H9 (cell line): ENCODE results near the gene ATP5MG. TPM values are rescaled to one million over a fixed set of nuclear protein-coding genes. Genes with fewer than 3 reads are reported as not detected.
A peak's percentile ranks its signal among the peaks of the same experiment; 100 is the strongest.

Experiments used
- DNase-seq: peaks from one replicate; pipeline ENCODE4 v3.0.0-alpha.2; 2017
- H2AFZ ChIP-seq: one replicate; pipeline ENCODE4 v1.6.1; 2013; ENCODE audit warnings: mild to moderate bottlenecking, low read length, control low read depth, moderate library complexity
- H2AK5ac ChIP-seq: 2 replicates; pipeline ENCODE4 v1.6.1; 2013; ENCODE audit warnings: low read length, control low read depth, mixed read lengths; ENCODE audit not compliant: insufficient read length
- H2BK120ac ChIP-seq: one replicate; pipeline ENCODE4 v1.6.1; 2013; ENCODE audit warnings: low read depth, mild to moderate bottlenecking, low read length, control low read depth, inconsistent platforms; ENCODE audit not compliant: poor library complexity, severe bottlenecking
- H2BK12ac ChIP-seq: 2 replicates; pipeline ENCODE4 v1.6.1; 2013; ENCODE audit warnings: low read length, control low read depth, mixed read lengths, low read depth; ENCODE audit not compliant: insufficient read length
- H2BK15ac ChIP-seq: 2 replicates; pipeline ENCODE4 v1.6.1; 2013; ENCODE audit warnings: low read depth, low read length, control low read depth
- H2BK20ac ChIP-seq: one replicate; pipeline ENCODE4 v1.6.1; 2013; ENCODE audit warnings: low read depth, mild to moderate bottlenecking, low read length, control low read depth, inconsistent platforms; ENCODE audit not compliant: poor library complexity, severe bottlenecking
- H2BK5ac ChIP-seq: 2 replicates; pipeline ENCODE4 v1.6.1; 2013; ENCODE audit warnings: low read length, control low read depth, mixed read lengths; ENCODE audit not compliant: insufficient read length
- H3K14ac ChIP-seq: 2 replicates; pipeline ENCODE4 v1.6.1; 2013; ENCODE audit warnings: low read length, control low read depth; ENCODE audit not compliant: insufficient read depth
- H3K18ac ChIP-seq: 2 replicates; pipeline ENCODE4 v1.6.1; 2013; ENCODE audit warnings: low read depth, mild to moderate bottlenecking, mixed read lengths, low read length, control low read depth; ENCODE audit not compliant: insufficient read length
- H3K23ac ChIP-seq: 2 replicates; pipeline ENCODE4 v1.6.1; 2013; ENCODE audit warnings: low read length, control low read depth, mixed read lengths, low read depth; ENCODE audit not compliant: insufficient read length
- H3K23me2 ChIP-seq: 2 replicates; pipeline ENCODE4 v1.6.1; 2013; ENCODE audit warnings: low read depth, mild to moderate bottlenecking, mixed read lengths, low read length, control low read depth; ENCODE audit not compliant: insufficient read length, poor library complexity, severe bottlenecking
- H3K27ac ChIP-seq: 2 replicates; pipeline ENCODE4 v1.5.1; 2013; ENCODE audit warnings: low read length, control low read depth, mixed read lengths, low read depth; ENCODE audit not compliant: insufficient read length
- H3K27me3 ChIP-seq: 2 replicates; pipeline ENCODE4 v1.6.1; 2013; ENCODE audit warnings: low read length, control low read depth, inconsistent platforms; ENCODE audit not compliant: insufficient read depth
- H3K4ac ChIP-seq: 2 replicates; pipeline ENCODE4 v1.6.1; 2013; ENCODE audit warnings: low read depth, mild to moderate bottlenecking, control low read depth, inconsistent platforms, low read length, moderate library complexity
- H3K4me1 ChIP-seq: 2 replicates; pipeline ENCODE4 v1.6.1; 2013; ENCODE audit warnings: low read length, control low read depth, inconsistent platforms; ENCODE audit not compliant: insufficient read depth
- H3K4me2 ChIP-seq: 2 replicates; pipeline ENCODE4 v1.6.1; 2013; ENCODE audit warnings: low read length, control low read depth, mixed read lengths; ENCODE audit not compliant: insufficient read length, insufficient read depth
- H3K56ac ChIP-seq: 2 replicates; pipeline ENCODE4 v1.6.1; 2013; ENCODE audit warnings: low read depth, mild to moderate bottlenecking, mixed read lengths, low read length, control low read depth; ENCODE audit not compliant: insufficient read length
- H3K79me1 ChIP-seq: 2 replicates; pipeline ENCODE4 v1.6.1; 2013; ENCODE audit warnings: low read depth, mild to moderate bottlenecking, moderate library complexity, low read length, control low read depth, inconsistent platforms; ENCODE audit not compliant: insufficient read depth, poor library complexity, severe bottlenecking
- H3K79me2 ChIP-seq: 2 replicates; pipeline ENCODE4 v1.6.1; 2013; ENCODE audit warnings: low read length, control low read depth, inconsistent platforms; ENCODE audit not compliant: insufficient read depth
- H3K9ac ChIP-seq: 2 replicates; pipeline ENCODE4 v1.6.1; 2013; ENCODE audit warnings: low read length, control low read depth, mixed read lengths; ENCODE audit not compliant: insufficient read length; ENCODE audit errors: extremely low read depth
- H3K9me3 ChIP-seq: one replicate; pipeline ENCODE4 v1.6.1; 2013; ENCODE audit warnings: low read depth, low read length, inconsistent platforms; ENCODE audit not compliant: control insufficient read depth
- H3T11ph ChIP-seq: one replicate; pipeline ENCODE4 v1.6.1; 2013; ENCODE audit warnings: mild to moderate bottlenecking, low read length, control low read depth, inconsistent platforms
- H4K20me1 ChIP-seq: one replicate; pipeline ENCODE4 v1.6.1; 2013; ENCODE audit not compliant: control insufficient read depth, insufficient read length, insufficient read depth
- H4K5ac ChIP-seq: 2 replicates; pipeline ENCODE4 v1.6.1; 2013; ENCODE audit warnings: low read depth, mild to moderate bottlenecking, mixed read lengths, low read length, control low read depth; ENCODE audit not compliant: insufficient read length
- H4K8ac ChIP-seq: replicated peaks from 2 replicates; pipeline ENCODE4 v1.6.1; 2013; ENCODE audit warnings: low read length, control low read depth, mixed read lengths, low read depth; ENCODE audit not compliant: insufficient read length
- H4K91ac ChIP-seq: 2 replicates; pipeline ENCODE4 v1.6.1; 2013; ENCODE audit warnings: low read depth, mild to moderate bottlenecking, moderate library complexity, mixed read lengths, low read length, control low read depth; ENCODE audit not compliant: insufficient read length
- H3K27ac Mint-ChIP-seq, 3 experiments: 2 replicates in 2 of 3; 3 replicates in 1 of 3; pipeline ENCODE4 v1.8.0; 2020 to 2021; ENCODE audit warnings: mixed read lengths in 3 of 3, mild to moderate bottlenecking in 1 of 3, moderate library complexity in 1 of 3
- H3K27me3 Mint-ChIP-seq: 2 replicates; pipeline ENCODE4 v1.8.0; 2021; ENCODE audit warnings: low read depth, mild to moderate bottlenecking, moderate library complexity, mixed read lengths
- H3K36me3 Mint-ChIP-seq, 3 experiments: 2 replicates in 2 of 3; 3 replicates in 1 of 3; pipeline ENCODE4 v1.8.0; 2020 to 2021; ENCODE audit warnings: low read depth in 3 of 3, mixed read lengths in 3 of 3; ENCODE audit not compliant: insufficient read depth in 1 of 3
- H3K4me1 Mint-ChIP-seq, 2 experiments: 2 replicates each; pipeline ENCODE4 v1.8.0; 2020; ENCODE audit warnings: mixed read lengths in 2 of 2
- H3K4me3 Mint-ChIP-seq, 2 experiments: 2 replicates in 1 of 2; 3 replicates in 1 of 2; pipeline ENCODE4 v1.8.0; 2020 to 2021; ENCODE audit warnings: mild to moderate bottlenecking in 2 of 2, mixed read lengths in 2 of 2, moderate library complexity in 1 of 2
- H3K9me3 Mint-ChIP-seq, 2 experiments: 2 replicates in 1 of 2; 3 replicates in 1 of 2; pipeline ENCODE4 v1.8.0; 2020; ENCODE audit warnings: mild to moderate bottlenecking in 2 of 2, mixed read lengths in 2 of 2, moderate library complexity in 1 of 2
- CTCF ChIP-seq: fragments of 200-600 bp; sonication (generic); conservative IDR thresholded peaks from 3 replicates; pipeline ENCODE4 v1.8.0; 2021; ENCODE audit warnings: antibody characterized with exemption, mild to moderate bottlenecking
- WGBS: extraction: QIAGEN DNeasy Blood & Tissue Kit; methylation state at CpG from one replicate; pipeline ENCODE4 v1.1.7; 2013; ENCODE audit warnings: missing lambda C conversion rate, low lambda C conversion rate, mixed read lengths; ENCODE audit not compliant: insufficient read length; ENCODE audit errors: extremely low coverage; 5-methylcytosine and 5-hydroxymethylcytosine counted together
- total RNA-seq: library from RNA; stranded (reverse); gene quantifications from 2 replicates; pipeline ENCODE4 v1.2.1, GENCODE V29; 2021

Gene ATP5MG
- total RNA-seq, 1 experiment from 2014 or later: 254 TPM

- H3K27ac ChIP-seq: no peak overlapping the region
- peaks cover 9% of the 10 kb centered on the region for H3K27me3 Mint-ChIP-seq
Measured at GRCh38 chr11:118438314-118438931, 37.0 kb downstream of the ATP5MG start.

More at GRCh38 chr11:118438314-118438931, 37.0 kb downstream of the ATP5MG start:
- Histone ChIP-seq H3K23me2 (peaks cover 34% of the 10 kb centered on the region), H3K9me3 (no peaks in the 10 kb centered on the region), H3K4ac (no peak overlapping the region), H3K27me3 (no peaks in the 10 kb centered on the region), H2BK12ac (no peak overlapping the region), H3K4me2 (peak overlapping the region; percentile 80), H4K8ac (no peak overlapping the region), H3K4me1 (peaks cover 4% of the 10 kb centered on the region; the same call in 1 of the 2 replicates), H2BK15ac (no peak overlapping the region), H3K79me1 (peaks cover 6% of the 10 kb centered on the region), H3K14ac (no peak overlapping the region), H2BK20ac (no peak overlapping the region), H3T11ph (no peak overlapping the region), H2AFZ (no peak overlapping the region), H3K56ac (no peak overlapping the region), H3K79me2 (peaks cover 39% of the 10 kb centered on the region; the same call in 1 of the 2 replicates), H2BK120ac (no peak overlapping the region), H4K5ac (no peak overlapping the region), H4K91ac (no peak overlapping the region), H3K18ac (no peak overlapping the region), H3K23ac (no peak overlapping the region), H2AK5ac (no peak overlapping the region), H4K20me1 (no peaks in the 10 kb centered on the region), H3K9ac (peak overlapping the region; percentile 36), H2BK5ac (no peak overlapping the region)
- WGBS: no CpG with 5 or more reads among the region's 14 CpGs
- no peak for TF ChIP-seq CTCF
- DNase-seq: peak; percentile 63
- H3K9me3 Mint-ChIP-seq: no peaks in the 10 kb centered on the region
- H3K4me1 Mint-ChIP-seq: peaks cover 57 to 66% of the 10 kb centered on the region in 2 experiments
- peak overlapping the region in 1 of 3 experiments; percentile 82; a peak in 2 of 7 replicates for H3K27ac Mint-ChIP-seq
- peaks cover 6 to 28% (median 8%) of the 10 kb centered on the region in 3 experiments; a peak in 6 of 7 replicates for H3K36me3 Mint-ChIP-seq
- H3K4me3 Mint-ChIP-seq: peak overlapping the region; percentile 91 to 92
